Measurements from ENCODE around the gene IRX3.

- TF ChIP-seq, protein P1, sequence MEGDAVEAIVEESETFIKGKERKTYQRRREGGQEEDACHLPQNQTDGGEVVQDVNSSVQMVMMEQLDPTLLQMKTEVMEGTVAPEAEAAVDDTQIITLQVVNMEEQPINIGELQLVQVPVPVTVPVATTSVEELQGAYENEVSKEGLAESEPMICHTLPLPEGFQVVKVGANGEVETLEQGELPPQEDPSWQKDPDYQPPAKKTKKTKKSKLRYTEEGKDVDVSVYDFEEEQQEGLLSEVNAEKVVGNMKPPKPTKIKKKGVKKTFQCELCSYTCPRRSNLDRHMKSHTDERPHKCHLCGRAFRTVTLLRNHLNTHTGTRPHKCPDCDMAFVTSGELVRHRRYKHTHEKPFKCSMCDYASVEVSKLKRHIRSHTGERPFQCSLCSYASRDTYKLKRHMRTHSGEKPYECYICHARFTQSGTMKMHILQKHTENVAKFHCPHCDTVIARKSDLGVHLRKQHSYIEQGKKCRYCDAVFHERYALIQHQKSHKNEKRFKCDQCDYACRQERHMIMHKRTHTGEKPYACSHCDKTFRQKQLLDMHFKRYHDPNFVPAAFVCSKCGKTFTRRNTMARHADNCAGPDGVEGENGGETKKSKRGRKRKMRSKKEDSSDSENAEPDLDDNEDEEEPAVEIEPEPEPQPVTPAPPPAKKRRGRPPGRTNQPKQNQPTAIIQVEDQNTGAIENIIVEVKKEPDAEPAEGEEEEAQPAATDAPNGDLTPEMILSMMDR (IDR thresholded peaks at IDR 0.05; ENCODE audit: low read depth, low read length), result no peak
- TF ChIP-seq POLR2A (IDR thresholded peaks at IDR 0.05; ENCODE audit: extremely low read depth, insufficient read length), result no peak
Measured at GRCh38 chr16:54282928-54283724, 3.5 kb downstream of the IRX3 start.
